Activated T-helper 1 cell treated with anti-CD3 and anti-CD28 coated beads, Interleukin-12 subunit alpha, Interleukin-12 subunit beta, Interleukin-2, Interleukin-4 antibody, amounts not matched to agents 30 ng/mL and 10 ng/mL and 1 ng/mL, durations not matched to agents 14 hours and 24 hours and 36 hours (primary cell): ENCODE results near the gene PIEZO2. TPM values are rescaled to one million over a fixed set of nuclear protein-coding genes. Genes with fewer than 3 reads are reported as not detected.
"Not testable (repeated sequence)": the region's sequence is repeated elsewhere in the genome, so short reads cannot be mapped to it uniquely, and the experiment has no call there.

Experiments used
- DNase-seq: peaks from one replicate; pipeline ENCODE4 v3.0.0; 2021; ENCODE audit warnings: low spot score
- H3K27ac Mint-ChIP-seq: one replicate; pipeline ENCODE4 v1.8.0; 2021; ENCODE audit warnings: mild to moderate bottlenecking, mixed read lengths
- H3K27me3 Mint-ChIP-seq: one replicate; pipeline ENCODE4 v1.8.0; 2022; ENCODE audit warnings: mild to moderate bottlenecking, moderate library complexity, mixed read lengths; ENCODE audit not compliant: insufficient read depth
- H3K36me3 Mint-ChIP-seq: one replicate; pipeline ENCODE4 v1.8.0; 2021; ENCODE audit warnings: low read depth, mixed read lengths
- H3K4me1 Mint-ChIP-seq: one replicate; pipeline ENCODE4 v1.8.0; 2021; ENCODE audit warnings: low read depth, mixed read lengths
- H3K4me3 Mint-ChIP-seq: one replicate; pipeline ENCODE4 v1.8.0; 2021; ENCODE audit warnings: mild to moderate bottlenecking, moderate library complexity, mixed read lengths
- H3K9me3 Mint-ChIP-seq: one replicate; pipeline ENCODE4 v1.8.0; 2021; ENCODE audit warnings: mixed read lengths
- intact Hi-C: fragments of 100-400 bp; cut with micrococcal nuclease; formaldehyde crosslinking; loops from one replicate; pipeline ENCODE4 v1.15.1; 2024
- total RNA-seq: library from RNA; stranded (reverse); gene quantifications from 2 replicates; pipeline ENCODE4 v1.2.3, GENCODE V29; 2022

The PIEZO2 gene
- total RNA-seq, 1 donor from 2014 or later = not detected

DNA sequence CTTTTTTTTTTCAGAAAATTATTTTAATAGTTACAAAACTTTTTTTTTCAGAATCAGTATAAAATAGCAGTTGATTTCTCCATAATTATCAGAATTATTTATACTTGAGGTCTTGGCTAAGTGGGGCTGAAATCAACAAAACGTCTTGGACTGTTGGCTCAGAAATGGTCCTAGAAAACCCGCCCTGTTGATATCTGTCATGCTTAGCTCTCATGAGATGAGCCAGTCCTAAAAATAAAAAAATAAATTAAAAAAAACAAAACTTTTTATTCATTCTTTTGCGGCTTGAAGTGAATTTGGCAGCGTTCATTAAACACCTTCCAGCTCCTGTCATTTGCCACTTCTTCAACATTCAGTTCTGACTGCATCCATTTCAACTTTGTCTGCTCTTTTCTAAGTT lies 525.8 kb downstream of the PIEZO2 start:
- H3K4me1 Mint-ChIP-seq, intact Hi-C loops, H3K36me3 Mint-ChIP-seq: not testable (repeated sequence)

DNA sequence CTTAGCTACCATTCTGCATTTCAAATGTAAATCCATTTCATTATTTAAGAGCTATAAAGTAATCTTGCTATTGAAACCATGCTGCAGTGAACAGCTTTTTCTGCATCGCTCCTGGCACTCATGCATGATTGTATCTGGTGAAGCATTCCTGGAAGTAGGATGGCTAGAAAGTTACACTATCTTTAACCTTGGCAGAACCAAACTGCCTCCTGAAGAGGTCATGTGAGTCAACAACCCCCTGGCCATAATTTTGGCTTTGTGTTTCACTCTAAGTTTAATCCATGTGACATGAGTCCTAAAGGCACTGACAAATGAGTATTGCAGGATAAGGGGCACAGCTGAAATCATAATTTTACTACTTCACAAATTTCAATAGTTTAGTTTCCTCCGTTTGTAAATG lies 526.4 kb downstream of the PIEZO2 start:
- H3K27me3 Mint-ChIP-seq, H3K36me3 Mint-ChIP-seq, DNase-seq, H3K27ac Mint-ChIP-seq, H3K4me1 Mint-ChIP-seq, intact Hi-C loops, H3K9me3 Mint-ChIP-seq, H3K4me3 Mint-ChIP-seq: not testable (repeated sequence)

More for the DNA sequence above, 525.8 kb downstream of the PIEZO2 start:
- H3K27me3 Mint-ChIP-seq, H3K27ac Mint-ChIP-seq, H3K9me3 Mint-ChIP-seq, H3K4me3 Mint-ChIP-seq, DNase-seq: not testable (repeated sequence)

DNA sequence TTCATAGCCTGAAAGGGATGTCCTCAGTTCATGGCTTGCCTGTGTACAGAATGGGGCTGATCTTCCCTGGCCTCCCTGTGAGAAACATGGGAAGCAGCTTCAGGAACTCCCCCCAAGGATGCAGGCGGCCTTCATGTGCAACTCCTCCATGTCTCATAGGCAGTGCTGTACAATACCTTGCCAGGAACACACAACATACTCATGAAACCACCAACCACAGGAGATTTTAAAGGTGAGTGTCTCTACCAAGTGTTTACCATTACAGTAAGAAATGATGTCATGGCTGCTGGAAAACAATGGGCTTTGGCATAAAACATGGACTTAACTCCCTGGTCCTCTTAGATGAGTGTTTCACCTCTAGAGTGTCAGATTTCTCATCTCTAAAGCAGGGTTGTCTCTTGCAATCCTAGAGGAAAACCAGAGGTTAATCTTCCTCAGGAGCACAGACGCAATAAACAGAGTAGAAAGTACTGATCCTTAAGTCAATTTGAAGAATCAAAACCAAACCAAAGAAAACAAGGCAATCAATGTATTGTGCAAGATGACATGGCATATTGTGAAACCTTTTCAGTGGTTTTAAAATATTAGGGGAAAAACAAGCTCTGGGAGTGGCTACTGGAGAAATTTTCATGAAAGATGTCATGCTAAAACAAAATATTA lies 528.6 kb downstream of the PIEZO2 start:
- H3K36me3 Mint-ChIP-seq, H3K27ac Mint-ChIP-seq, intact Hi-C loops, DNase-seq, H3K27me3 Mint-ChIP-seq, H3K4me3 Mint-ChIP-seq, H3K9me3 Mint-ChIP-seq, H3K4me1 Mint-ChIP-seq: not testable (repeated sequence)
